ENCODE data around the gene RAB18.

DNA sequence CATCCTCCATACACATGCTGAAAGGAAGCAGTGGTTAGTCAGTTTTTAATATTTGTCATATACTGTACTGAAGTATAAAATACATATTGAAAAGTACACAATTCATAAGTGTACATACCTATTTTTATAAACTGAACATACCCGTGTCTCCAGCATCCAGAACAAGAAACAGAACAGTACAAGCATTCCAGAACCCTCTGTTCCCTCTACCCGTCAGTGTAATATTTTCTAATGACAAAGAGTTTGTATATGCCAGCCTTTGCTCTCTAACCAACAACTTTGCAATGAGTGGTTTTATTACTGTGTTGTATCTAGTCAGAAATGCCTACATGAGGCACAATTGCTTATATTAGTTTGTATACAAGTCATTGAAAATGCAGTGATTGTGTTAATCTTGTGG lies 18.7 kb upstream of the RAB18 start:
- TF ChIP-seq, protein P1, sequence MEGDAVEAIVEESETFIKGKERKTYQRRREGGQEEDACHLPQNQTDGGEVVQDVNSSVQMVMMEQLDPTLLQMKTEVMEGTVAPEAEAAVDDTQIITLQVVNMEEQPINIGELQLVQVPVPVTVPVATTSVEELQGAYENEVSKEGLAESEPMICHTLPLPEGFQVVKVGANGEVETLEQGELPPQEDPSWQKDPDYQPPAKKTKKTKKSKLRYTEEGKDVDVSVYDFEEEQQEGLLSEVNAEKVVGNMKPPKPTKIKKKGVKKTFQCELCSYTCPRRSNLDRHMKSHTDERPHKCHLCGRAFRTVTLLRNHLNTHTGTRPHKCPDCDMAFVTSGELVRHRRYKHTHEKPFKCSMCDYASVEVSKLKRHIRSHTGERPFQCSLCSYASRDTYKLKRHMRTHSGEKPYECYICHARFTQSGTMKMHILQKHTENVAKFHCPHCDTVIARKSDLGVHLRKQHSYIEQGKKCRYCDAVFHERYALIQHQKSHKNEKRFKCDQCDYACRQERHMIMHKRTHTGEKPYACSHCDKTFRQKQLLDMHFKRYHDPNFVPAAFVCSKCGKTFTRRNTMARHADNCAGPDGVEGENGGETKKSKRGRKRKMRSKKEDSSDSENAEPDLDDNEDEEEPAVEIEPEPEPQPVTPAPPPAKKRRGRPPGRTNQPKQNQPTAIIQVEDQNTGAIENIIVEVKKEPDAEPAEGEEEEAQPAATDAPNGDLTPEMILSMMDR (IDR thresholded peaks at IDR 0.05; ENCODE audit: insufficient read depth, low read length, poor library complexity, severe bottlenecking): no peak
- no peak for TF ChIP-seq EZH2phosphoT487 (conservative IDR thresholded peaks at IDR 0.05; ENCODE audit: low read length)
